ENCODE results near the gene DLX1.
"Not testable (repeated sequence)": the region's sequence is repeated elsewhere in the genome, so short reads cannot be mapped to it uniquely, and the experiment has no call there.

DLX1 gene

GRCh38 chr2:172048508-172049503 lies 36.5 kb upstream of the DLX1 start:
- Histone ChIP-seq H3K4me1 (peaks cover 8% of the 10 kb centered on the region), H3K27ac (no peak overlapping the region), H3K9me3 (no peaks in the 10 kb centered on the region), H4K20me1 (0 out of 2 replicates have a peak, but pooled peaks cover 4% of the 10 kb centered on the region), H3K9ac (no peak overlapping the region), H3K27me3 (no peaks in the 10 kb centered on the region), H3K4me3 (no peak overlapping the region), H3K36me3 (no peaks in the 10 kb centered on the region), H3K4me2 (no peak overlapping the region)
- TF ChIP-seq Cebpa-rat (IDR thresholded peaks at IDR 0.05) = no peak

GRCh38 chr2:172049567-172050120 lies 35.7 kb upstream of the DLX1 start:
- Histone ChIP-seq H3K27ac (no peak overlapping the region), H3K4me1 (peaks cover 8% of the 10 kb centered on the region), H3K9ac (no peak overlapping the region), H3K9me3 (no peaks in the 10 kb centered on the region), H3K36me3 (no peaks in the 10 kb centered on the region), H3K4me2 (no peak overlapping the region), H3K27me3 (no peaks in the 10 kb centered on the region), H4K20me1 (0 out of 2 replicates have a peak, but pooled peaks cover 4% of the 10 kb centered on the region), H3K4me3 (no peak overlapping the region)
- no peak for TF ChIP-seq Cebpa-rat (IDR thresholded peaks at IDR 0.05)

GRCh38 chr2:172050479-172051125 lies 34.7 kb upstream of the DLX1 start:
- TF ChIP-seq Cebpa-rat (IDR thresholded peaks at IDR 0.05) = no peak
- Histone ChIP-seq H3K4me3 (no peak overlapping the region), H3K4me1 (peaks cover 8% of the 10 kb centered on the region), H4K20me1 (0 out of 2 replicates have a peak, but pooled peaks cover 4% of the 10 kb centered on the region), H3K9me3 (no peaks in the 10 kb centered on the region), H3K4me2 (no peak overlapping the region), H3K27ac (no peak overlapping the region), H3K27me3 (no peaks in the 10 kb centered on the region), H3K9ac (no peak overlapping the region), H3K36me3 (no peaks in the 10 kb centered on the region)

- Histone ChIP-seq H3K4me2 (no peak overlapping the region), H3K27me3 (no peaks in the 10 kb centered on the region), H4K20me1 (0 out of 2 replicates have a peak, but pooled peaks cover 4% of the 10 kb centered on the region), H3K9ac (no peak overlapping the region), H3K27ac (no peak overlapping the region), H3K36me3 (no peaks in the 10 kb centered on the region), H3K4me1 (no peaks in the 10 kb centered on the region), H3K9me3 (no peaks in the 10 kb centered on the region), H3K4me3 (no peak overlapping the region)
- no peak for TF ChIP-seq Cebpa-rat (IDR thresholded peaks at IDR 0.05)
Measured at GRCh38 chr2:172052000-172052983, 33.0 kb upstream of the DLX1 start.

GRCh38 chr2:172053486-172053885 lies 31.8 kb upstream of the DLX1 start:
- Histone ChIP-seq H3K27me3 (no peaks in the 10 kb centered on the region), H3K9me3 (no peaks in the 10 kb centered on the region), H4K20me1 (0 out of 2 replicates have a peak, but pooled peaks cover 4% of the 10 kb centered on the region), H3K36me3 (no peaks in the 10 kb centered on the region), H3K4me2 (no peak overlapping the region), H3K27ac (no peak overlapping the region), H3K9ac (no peak overlapping the region), H3K4me1 (no peaks in the 10 kb centered on the region), H3K4me3 (no peak overlapping the region)
- no peak for TF ChIP-seq Cebpa-rat (IDR thresholded peaks at IDR 0.05)

GRCh38 chr2:172056293-172056692 lies 29.0 kb upstream of the DLX1 start:
- no peaks in the 10 kb centered on the region for H3K9me3 ChIP-seq
- no peaks in the 10 kb centered on the region for H3K36me3 ChIP-seq
- 0 out of 2 replicates have a peak, but pooled peaks cover 4% of the 10 kb centered on the region for H4K20me1 ChIP-seq
- H3K27me3 ChIP-seq = no peaks in the 10 kb centered on the region
- no peak overlapping the region for H3K9ac ChIP-seq
- no peak for TF ChIP-seq Cebpa-rat (IDR thresholded peaks at IDR 0.05)
- no peak overlapping the region for H3K27ac ChIP-seq
- no peak overlapping the region for H3K4me2 ChIP-seq
- no peaks in the 10 kb centered on the region for H3K4me1 ChIP-seq
- H3K4me3 ChIP-seq = no peak overlapping the region

GRCh38 chr2:172058660-172059059 lies 26.6 kb upstream of the DLX1 start:
- Histone ChIP-seq H3K9ac (no peak overlapping the region), H3K4me3 (no peak overlapping the region), H3K4me2 (no peak overlapping the region), H3K9me3 (no peaks in the 10 kb centered on the region), H3K27me3 (no peaks in the 10 kb centered on the region), H3K36me3 (peaks cover 11% of the 10 kb centered on the region; the same call in 1 of the 2 replicates), H3K4me1 (no peaks in the 10 kb centered on the region), H3K27ac (no peak overlapping the region), H4K20me1 (no peaks in the 10 kb centered on the region)
- no peak for TF ChIP-seq Cebpa-rat (IDR thresholded peaks at IDR 0.05)

GRCh38 chr2:172060118-172060517 lies 25.2 kb upstream of the DLX1 start:
- H3K27me3 ChIP-seq, H3K27ac ChIP-seq, H3K9me3 ChIP-seq, H3K4me1 ChIP-seq, H3K4me3 ChIP-seq, H4K20me1 ChIP-seq, H3K4me2 ChIP-seq, H3K9ac ChIP-seq: not testable (repeated sequence)
- peaks cover 11% of the 10 kb centered on the region; the same call in 1 of the 2 replicates for H3K36me3 ChIP-seq

Measured in BLaER1 (cell line).